Ishikawa (cell line): Measurements from ENCODE around the gene ABCD3.

ENCODE experiments used
- CEBPB ChIP-seq: IDR thresholded peaks from 2 replicates; pipeline ENCODE4 v1.6.1; 2012
- CREB1 ChIP-seq: IDR thresholded peaks from 2 replicates; pipeline ENCODE4 v1.6.1; 2012; ENCODE audit warnings: low read depth
- EGR1 ChIP-seq: IDR thresholded peaks from 2 replicates; pipeline ENCODE4 v1.6.1; 2012
- EP300 ChIP-seq: IDR thresholded peaks from 2 replicates; pipeline ENCODE4 v1.6.1; 2012; ENCODE audit warnings: borderline replicate concordance
- FOXM1 ChIP-seq: IDR thresholded peaks from 2 replicates; pipeline ENCODE4 v1.6.1; 2012; ENCODE audit warnings: low read depth, borderline replicate concordance
- NFIC ChIP-seq: IDR thresholded peaks from 2 replicates; pipeline ENCODE4 v1.6.1; 2012
- RAD21 ChIP-seq: IDR thresholded peaks from 2 replicates; pipeline ENCODE4 v1.6.1; 2012; ENCODE audit warnings: low read depth
- REST ChIP-seq: IDR thresholded peaks from 2 replicates; pipeline ENCODE4 v1.6.1; 2012; ENCODE audit warnings: low read depth, mild to moderate bottlenecking
- TAF1 ChIP-seq: IDR thresholded peaks from 2 replicates; pipeline ENCODE4 v1.6.1; 2012; ENCODE audit warnings: low read depth, mild to moderate bottlenecking
- TCF12 ChIP-seq: IDR thresholded peaks from 2 replicates; pipeline ENCODE4 v1.6.1; 2012; ENCODE audit warnings: low read depth
- TEAD4 ChIP-seq: IDR thresholded peaks from 2 replicates; pipeline ENCODE4 v1.6.1; 2012
- YY1 ChIP-seq: IDR thresholded peaks from 2 replicates; pipeline ENCODE4 v1.6.1; 2012; ENCODE audit warnings: low read depth
- ZBTB7A ChIP-seq: IDR thresholded peaks from 2 replicates; pipeline ENCODE4 v1.6.1; 2012; ENCODE audit warnings: low read depth
- TF ChIP-seq, protein P1 (sequence below): IDR thresholded peaks from 2 replicates; pipeline ENCODE4 v1.6.1; 2012
- TF ChIP-seq, protein P2 (sequence below): IDR thresholded peaks from 2 replicates; pipeline ENCODE4 v1.6.1; 2012

The ABCD3 gene

DNA sequence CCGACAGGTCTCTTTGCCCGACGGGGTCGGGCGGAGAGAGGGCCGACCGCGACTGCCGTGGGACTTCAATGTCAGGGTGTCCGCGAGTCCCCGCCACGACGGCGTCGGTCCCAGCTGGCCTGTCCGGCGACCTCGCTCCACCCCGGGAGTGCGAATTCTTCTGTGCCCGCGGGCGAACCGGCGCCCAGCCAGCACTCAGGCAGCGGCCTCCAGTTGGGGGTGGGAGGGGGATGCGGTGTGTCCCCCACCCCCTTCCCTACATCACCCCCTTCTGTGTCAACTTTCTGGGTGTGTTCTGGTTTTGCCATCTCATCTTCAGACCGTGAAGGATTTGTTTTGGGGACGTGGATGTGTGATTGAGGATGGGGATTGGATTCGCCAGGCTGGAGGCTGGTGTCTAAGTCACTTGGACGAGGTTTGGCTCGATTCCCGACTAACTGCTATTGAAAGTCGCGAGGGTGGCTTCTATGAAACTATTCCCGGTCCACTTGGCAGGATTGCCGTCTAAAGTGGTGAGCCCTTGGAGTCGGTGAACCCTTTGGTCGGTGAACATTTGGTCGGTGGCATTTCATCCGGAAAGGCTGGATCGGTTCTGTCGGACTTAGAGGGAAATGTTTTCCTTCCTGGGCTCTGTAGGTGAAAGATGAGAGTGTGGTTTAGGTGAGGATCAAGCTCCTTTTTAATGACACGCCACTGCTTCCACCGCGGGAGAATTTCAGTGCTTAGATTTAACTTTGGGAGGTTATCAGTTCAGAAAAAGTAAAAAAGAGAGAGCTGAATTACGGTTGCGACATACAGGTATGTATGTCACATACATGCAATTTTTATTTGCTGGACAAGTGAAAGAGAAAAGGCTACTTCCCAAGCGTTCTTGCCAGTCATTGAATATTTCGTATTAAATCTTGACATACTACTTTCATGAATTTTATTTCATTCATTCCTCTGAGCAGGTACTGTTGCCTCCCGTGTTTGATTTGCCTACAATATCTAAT, 771 bp downstream of the ABCD3 start:
- TF ChIP-seq ZBTB7A: peak; percentile 51; the same call in 1 of the 2 replicates
- no peak for TF ChIP-seq RAD21
- TF ChIP-seq NFIC: peak; percentile 53
- TF ChIP-seq CEBPB: peak; percentile 54
- no peak for TF ChIP-seq FOXM1
- TF ChIP-seq TAF1: no peak; the same call in 1 of the 2 replicates
- TF ChIP-seq EGR1: no peak
- TF ChIP-seq CREB1: no peak

DNA sequence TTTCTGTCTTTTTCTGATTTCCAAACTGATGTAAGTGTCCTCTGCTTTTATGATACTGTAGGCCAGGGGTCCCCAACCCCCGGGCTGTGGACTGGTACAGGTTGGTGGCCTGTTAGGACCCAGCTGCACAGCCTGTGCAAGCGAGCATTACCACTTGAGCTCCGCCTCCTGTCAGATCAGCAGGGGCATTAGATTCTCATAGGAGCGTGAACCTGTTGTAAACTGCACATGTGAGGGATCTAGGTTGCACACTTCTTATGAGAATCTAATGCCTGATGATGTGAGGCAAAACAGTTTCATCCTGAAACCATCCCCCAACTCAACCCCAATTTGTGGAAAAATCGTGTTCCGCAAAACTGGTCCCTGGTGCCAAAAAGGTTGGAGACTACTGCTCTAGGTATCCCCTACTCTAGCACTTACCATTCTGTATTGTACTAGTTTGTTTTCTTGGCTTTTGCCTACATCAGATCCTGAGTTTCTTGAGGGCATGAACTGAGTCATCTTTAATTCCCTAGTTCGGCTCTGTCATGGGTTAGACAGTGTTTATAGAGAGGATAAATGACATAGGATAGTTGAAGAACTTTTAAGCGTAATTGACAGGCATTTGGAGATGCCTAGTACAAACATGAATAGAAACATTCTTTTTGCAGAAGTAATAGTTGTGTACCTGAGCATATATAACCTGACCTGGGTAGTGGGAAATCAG, 4.1 kb downstream of the ABCD3 start:
- TF ChIP-seq, protein P1, sequence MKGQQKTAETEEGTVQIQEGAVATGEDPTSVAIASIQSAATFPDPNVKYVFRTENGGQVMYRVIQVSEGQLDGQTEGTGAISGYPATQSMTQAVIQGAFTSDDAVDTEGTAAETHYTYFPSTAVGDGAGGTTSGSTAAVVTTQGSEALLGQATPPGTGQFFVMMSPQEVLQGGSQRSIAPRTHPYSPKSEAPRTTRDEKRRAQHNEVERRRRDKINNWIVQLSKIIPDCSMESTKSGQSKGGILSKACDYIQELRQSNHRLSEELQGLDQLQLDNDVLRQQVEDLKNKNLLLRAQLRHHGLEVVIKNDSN: no peak
- TF ChIP-seq YY1: no peak
- no peak for TF ChIP-seq RAD21
- no peak for TF ChIP-seq REST
- no peak for TF ChIP-seq EGR1
- no peak for TF ChIP-seq EP300
- TF ChIP-seq CREB1: no peak
- TF ChIP-seq TCF12: no peak
- TF ChIP-seq ZBTB7A: no peak
- TF ChIP-seq TEAD4: no peak
- no peak for TF ChIP-seq FOXM1
- no peak for TF ChIP-seq TAF1
- no peak for TF ChIP-seq NFIC
- TF ChIP-seq CEBPB: no peak
- TF ChIP-seq, protein P2, sequence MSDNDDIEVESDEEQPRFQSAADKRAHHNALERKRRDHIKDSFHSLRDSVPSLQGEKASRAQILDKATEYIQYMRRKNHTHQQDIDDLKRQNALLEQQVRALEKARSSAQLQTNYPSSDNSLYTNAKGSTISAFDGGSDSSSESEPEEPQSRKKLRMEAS: no peak

- TF ChIP-seq, protein P1: no peak
- TF ChIP-seq YY1: no peak
These were observed 7.8 kb downstream of the ABCD3 start for GRCh38 chr1:94425821-94426484.

GRCh38 chr1:94428441-94428840, 10.3 kb downstream of the ABCD3 start:
- TF ChIP-seq, protein P1: no peak
- no peak for TF ChIP-seq RAD21
- no peak for TF ChIP-seq CREB1
- TF ChIP-seq FOXM1: no peak
- no peak for TF ChIP-seq EP300
- no peak for TF ChIP-seq ZBTB7A
- no peak for TF ChIP-seq EGR1
- no peak for TF ChIP-seq NFIC
- no peak for TF ChIP-seq TCF12
- TF ChIP-seq REST: no peak
- TF ChIP-seq CEBPB: no peak
- TF ChIP-seq, protein P2: no peak
- TF ChIP-seq TEAD4: no peak
- no peak for TF ChIP-seq TAF1
- no peak for TF ChIP-seq YY1
